Liver (tissue), 9 donors: ENCODE data around the gene PELI3. TPM values are rescaled to one million over a fixed set of nuclear protein-coding genes. Genes with fewer than 3 reads are reported as not detected.

Experiments used
- DNase-seq: peaks from one replicate; pipeline ENCODE4 v3.0.0-alpha.2; 2017; ENCODE audit warnings: low spot score
- H3K27ac ChIP-seq, 2 donors: one replicate each; pipeline ENCODE4 v1.7.0; 2013; ENCODE audit warnings: inconsistent platforms in 2 of 2, low read length in 2 of 2, control low read depth in 1 of 2, low read depth in 1 of 2, mild to moderate bottlenecking in 1 of 2
- H3K27me3 ChIP-seq, 4 donors: one replicate each; pipeline versions ENCODE4 v1.6.1 to v1.7.0; 2013; ENCODE audit warnings: low read length in 3 of 4, inconsistent platforms in 1 of 4, mild to moderate bottlenecking in 1 of 4, moderate library complexity in 1 of 4; ENCODE audit not compliant: control insufficient read depth in 4 of 4, insufficient read depth in 4 of 4
- H3K36me3 ChIP-seq, 4 donors: one replicate each; pipeline versions ENCODE4 v1.6.1 to v1.7.0; 2013; ENCODE audit warnings: low read length in 3 of 4, mild to moderate bottlenecking in 3 of 4, low read depth in 1 of 4, moderate library complexity in 1 of 4; ENCODE audit not compliant: control insufficient read depth in 4 of 4, insufficient read depth in 3 of 4
- H3K4me1 ChIP-seq, 4 donors: one replicate each; pipeline versions ENCODE4 v1.6.1 to v1.7.0; 2013; ENCODE audit warnings: low read length in 3 of 4, mild to moderate bottlenecking in 3 of 4, moderate library complexity in 1 of 4; ENCODE audit not compliant: control insufficient read depth in 4 of 4, insufficient read depth in 4 of 4
- H3K4me3 ChIP-seq, 3 donors: one replicate each; pipeline versions ENCODE4 v1.6.1 to v1.7.0; 2013; ENCODE audit warnings: low read length in 3 of 3, control low read depth in 1 of 3, low read depth in 1 of 3, mild to moderate bottlenecking in 1 of 3
- H3K9ac ChIP-seq, 2 donors: one replicate each; pipeline ENCODE4 v1.7.0; 2013; ENCODE audit warnings: low read length in 2 of 2, mild to moderate bottlenecking in 2 of 2, moderate library complexity in 2 of 2, control low read depth in 1 of 2, low read depth in 1 of 2
- H3K9me3 ChIP-seq, 4 donors: one replicate each; pipeline versions ENCODE4 v1.6.1 to v1.7.0; 2013; ENCODE audit warnings: low read length in 3 of 4; ENCODE audit not compliant: control insufficient read depth in 4 of 4
- ATF3 ChIP-seq: IDR thresholded peaks from 2 replicates; pipeline ENCODE4 v1.6.1; 2016; ENCODE audit warnings: antibody characterized with exemption
- CTCF ChIP-seq: fragments of 150-350 bp; IDR thresholded peaks from 2 replicates; pipeline ENCODE4 v1.5.1; 2017; ENCODE audit warnings: improper control_type of control experiment, low read depth, low read length; ENCODE audit not compliant: missing input control
- EGR1 ChIP-seq, 2 donors: IDR thresholded peaks; 2 replicates each; pipeline ENCODE4 v1.6.1; 2016 to 2018; ENCODE audit warnings: antibody characterized with exemption in 2 of 2, low read depth in 2 of 2
- FOXA1 ChIP-seq: IDR thresholded peaks from 2 replicates; pipeline ENCODE4 v1.6.1; 2016; ENCODE audit warnings: antibody characterized with exemption
- FOXA2 ChIP-seq: IDR thresholded peaks from 2 replicates; pipeline ENCODE4 v1.6.1; 2016; ENCODE audit warnings: antibody characterized with exemption
- GABPA ChIP-seq, 2 donors: IDR thresholded peaks in 1 of 2; conservative IDR thresholded peaks in 1 of 2; 2 replicates each; pipeline ENCODE4 v1.6.1; 2016; ENCODE audit warnings: antibody characterized with exemption in 2 of 2, mild to moderate bottlenecking in 1 of 2, moderate library complexity in 1 of 2
- HNF4A ChIP-seq, 2 donors: conservative IDR thresholded peaks; 2 replicates each; pipeline ENCODE4 v1.6.1; 2016; ENCODE audit warnings: antibody characterized with exemption in 2 of 2, mild to moderate bottlenecking in 2 of 2
- JUND ChIP-seq, 2 donors: IDR thresholded peaks; 2 replicates each; pipeline ENCODE4 v1.6.1; 2016; ENCODE audit warnings: antibody characterized with exemption in 2 of 2
- NR2F2 ChIP-seq: IDR thresholded peaks from 2 replicates; pipeline ENCODE4 v1.6.1; 2016; ENCODE audit warnings: antibody characterized with exemption
- RAD21 ChIP-seq, 2 donors: IDR thresholded peaks; 2 replicates each; pipeline ENCODE4 v1.6.1; 2016; ENCODE audit warnings: antibody characterized with exemption in 2 of 2, mild to moderate bottlenecking in 2 of 2
- SP1 ChIP-seq: IDR thresholded peaks from 2 replicates; pipeline ENCODE4 v1.6.1; 2018; ENCODE audit warnings: antibody characterized with exemption, mild to moderate bottlenecking
- TAF1 ChIP-seq: conservative IDR thresholded peaks from 2 replicates; pipeline ENCODE4 v1.6.1; 2016; ENCODE audit warnings: antibody characterized with exemption, mild to moderate bottlenecking
- YY1 ChIP-seq: IDR thresholded peaks from 2 replicates; pipeline ENCODE4 v1.6.1; 2016; ENCODE audit warnings: antibody characterized with exemption, mild to moderate bottlenecking
- ZBTB33 ChIP-seq: IDR thresholded peaks from 2 replicates; pipeline ENCODE4 v1.6.1; 2016; ENCODE audit warnings: antibody characterized with exemption
- WGBS: extraction: QIAGEN DNeasy Blood & Tissue Kit; methylation state at CpG from one replicate; pipeline ENCODE4 v1.1.7; 2013; 5-methylcytosine and 5-hydroxymethylcytosine counted together
- polyA plus RNA-seq, 2 donors: library from polyadenylated mRNA; stranded (reverse) in 1 of 2; unstranded in 1 of 2; fragments of 200-250 nt in 1 of 2; fragments of >200 nt in 1 of 2; fragmentation: Nextera tagmentation in 1 of 2; extraction: Ambion mirVana in 1 of 2; gene quantifications; one replicate each; pipeline versions ENCODE4 v1.2.1 to v1.2.3, GENCODE V29; 2013 to 2015
- total RNA-seq, 2 donors: library from RNA; depleted of rRNA; stranded (reverse); fragments of >200 nt; gene quantifications; one replicate each; pipeline ENCODE4 v1.2.3, GENCODE V29; 2014
- donor health status: healthy.
- donor health status: healthy.
- donor health status: healthy.
- donor health status: healthy.
- donor health status: healthy.

Gene PELI3
- total and polyA plus RNA-seq, 4 donors, result 1.7 to 5.4 (median 2.1) TPM

DNA sequence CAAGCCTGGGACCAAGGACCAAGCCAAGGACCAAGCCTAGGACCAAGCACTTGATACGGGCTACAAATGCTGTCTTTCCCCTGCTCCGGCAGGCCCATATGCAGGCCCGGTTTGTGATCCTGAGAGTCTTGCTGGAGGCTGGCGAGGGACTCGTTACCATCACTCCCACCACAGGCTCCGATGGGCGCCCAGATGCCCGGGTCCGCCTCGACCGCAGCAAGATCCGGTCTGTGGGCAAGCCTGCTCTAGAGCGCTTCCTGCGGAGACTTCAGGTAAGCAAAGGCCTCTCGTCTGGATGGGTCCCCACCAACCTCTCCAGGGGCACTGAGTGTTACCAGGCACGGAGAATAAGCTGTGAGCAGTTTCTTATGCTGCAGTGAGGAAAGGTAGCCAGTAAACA, 30.5 kb downstream of the PELI3 start:
- Histone ChIP-seq H3K9ac (no peak overlapping the region), H3K27me3 (no peaks in the 10 kb centered on the region), H3K4me3 (no peak overlapping the region), H3K9me3 (no peaks in the 10 kb centered on the region), H3K36me3 (peaks cover 6 to 42% (median 9%) of the 10 kb centered on the region in 4 donors), H3K27ac (no peak overlapping the region), H3K4me1 (no peaks in the 10 kb centered on the region)
- DNase-seq, result no peak
- WGBS, result 98% methylated on average over 16 of the region's 16 CpGs
- TF ChIP-seq JUND (IDR thresholded peaks at IDR 0.05) (no peak), TAF1 (no peak), FOXA2 (no peak), RAD21 (IDR thresholded peaks at IDR 0.05) (no peak), HNF4A (conservative IDR thresholded peaks at IDR 0.05) (no peak), ZBTB33 (no peak), EGR1 (IDR thresholded peaks at IDR 0.05; ENCODE audit: low read depth in 2 of 2) (no peak), NR2F2 (no peak)

DNA sequence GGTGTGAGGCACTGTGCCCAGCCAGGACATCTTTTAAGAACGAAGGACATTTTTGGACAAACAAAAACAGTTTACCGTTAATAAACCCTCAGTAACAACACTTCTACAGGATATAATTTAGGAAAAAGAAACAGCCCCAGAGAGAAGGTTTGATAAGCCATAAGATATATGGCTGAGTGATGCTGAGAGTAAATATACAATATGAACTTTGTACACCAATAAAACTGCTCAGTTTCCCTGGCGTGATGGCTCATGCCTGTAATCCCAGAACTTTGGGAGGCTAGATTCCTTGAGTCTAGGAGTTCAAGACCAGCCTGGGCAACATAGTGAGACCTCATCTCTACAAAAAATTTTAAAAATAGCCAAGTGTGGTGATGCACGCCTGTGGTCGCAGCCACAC, 31.8 kb downstream of the PELI3 start:
- no peak overlapping the region for H3K4me3 ChIP-seq
- no peak overlapping the region for H3K27ac ChIP-seq
- H3K27me3 ChIP-seq, result no peaks in the 10 kb centered on the region
- no peaks in the 10 kb centered on the region for H3K4me1 ChIP-seq
- no peak overlapping the region for H3K9ac ChIP-seq
- H3K9me3 ChIP-seq, result no peaks in the 10 kb centered on the region
- H3K36me3 ChIP-seq, result peaks cover 0 to 30% (median 9%) of the 10 kb centered on the region in 4 donors
- no peak for TF ChIP-seq GABPA (IDR thresholded peaks at IDR 0.05 in 1 of 2, conservative IDR thresholded peaks at IDR 0.05 in 1 of 2)
- TF ChIP-seq NR2F2, result no peak
- TF ChIP-seq HNF4A (conservative IDR thresholded peaks at IDR 0.05), result no peak
- TF ChIP-seq CTCF, result no peak
- TF ChIP-seq YY1, result no peak
- TF ChIP-seq RAD21 (IDR thresholded peaks at IDR 0.05), result no peak
- TF ChIP-seq SP1, result no peak
- TF ChIP-seq JUND (IDR thresholded peaks at IDR 0.05), result no peak
- no peak for TF ChIP-seq EGR1 (IDR thresholded peaks at IDR 0.05; ENCODE audit: low read depth in 2 of 2)
- TF ChIP-seq FOXA1, result no peak
- no peak for TF ChIP-seq TAF1
- no peak for TF ChIP-seq ATF3
- no peak for TF ChIP-seq ZBTB33
- DNase-seq, result no peak
- 93% methylated on average over 5 of the region's 5 CpGs for WGBS
